HFFc6 (cell line): ENCODE results near the gene KIAA1217. TPM values are rescaled to one million over a fixed set of nuclear protein-coding genes. Genes with fewer than 3 reads are reported as not detected.
"Not testable (repeated sequence)": the region's sequence is repeated elsewhere in the genome, so short reads cannot be mapped to it uniquely, and the experiment has no call there.

Source experiments
- DNase-seq: peaks from one replicate; pipeline ENCODE4 v3.0.0-alpha.2; 2018
- H3K27ac Mint-ChIP-seq: 2 replicates; pipeline ENCODE4 v1.8.0; 2020; ENCODE audit warnings: mild to moderate bottlenecking, mixed read lengths
- H3K27me3 Mint-ChIP-seq: 2 replicates; pipeline ENCODE4 v1.8.0; 2021; ENCODE audit warnings: mild to moderate bottlenecking, moderate library complexity, mixed read lengths; ENCODE audit not compliant: insufficient read depth
- H3K36me3 Mint-ChIP-seq: 2 replicates; pipeline ENCODE4 v1.8.0; 2021; ENCODE audit warnings: low read depth, mixed read lengths
- H3K4me1 Mint-ChIP-seq: 2 replicates; pipeline ENCODE4 v1.8.0; 2020; ENCODE audit warnings: low read depth, mixed read lengths
- H3K4me3 Mint-ChIP-seq: 2 replicates; pipeline ENCODE4 v1.8.0; 2020; ENCODE audit warnings: mild to moderate bottlenecking, moderate library complexity, mixed read lengths
- H3K9me3 Mint-ChIP-seq: 2 replicates; pipeline ENCODE4 v1.8.0; 2020; ENCODE audit warnings: mild to moderate bottlenecking, mixed read lengths
- total RNA-seq, 6 experiments: library from RNA; stranded (reverse); fragmentation: NEBNext Ultra II Directional; extraction: Animal tissue kit (Norgen Biotek cat#: 25700); gene quantifications; 2 replicates in 1 of 6; 3 replicates in 5 of 6; pipeline ENCODE4 v1.2.3, GENCODE V29; 2021
- TF ChIP-seq, protein P1 (sequence below): fragments of 200-600 bp; sonication (generic); IDR thresholded peaks from 2 replicates; pipeline ENCODE4 v1.5.0; 2021; ENCODE audit warnings: antibody characterized with exemption, mild to moderate bottlenecking

KIAA1217 gene
- total RNA-seq, 6 experiments from 2014 or later = 1.3 to 2.1 (median 2.0) TPM

DNA sequence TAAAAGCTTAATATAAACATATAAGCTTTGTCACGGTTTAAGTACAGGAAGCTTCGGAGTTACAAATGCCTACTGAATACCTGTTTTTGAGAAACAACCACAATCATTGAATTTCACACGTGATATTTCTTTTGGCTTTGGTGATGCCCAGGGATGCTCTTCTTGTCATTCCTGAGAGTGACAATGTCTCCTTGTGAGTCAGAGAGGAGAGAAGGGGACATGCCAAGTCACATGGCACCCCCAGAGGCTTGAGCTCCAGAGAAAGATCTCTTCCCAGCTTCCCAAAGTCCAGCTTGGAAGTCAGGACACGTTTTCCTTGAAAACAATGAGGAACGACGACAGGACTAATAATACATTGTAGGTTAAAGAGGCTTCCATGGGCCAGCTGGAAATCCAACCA is 272.3 kb downstream of the KIAA1217 start:
- H3K4me1 Mint-ChIP-seq = peaks cover 9% of the 10 kb centered on the region
- H3K27ac Mint-ChIP-seq = no peak overlapping the region
- H3K9me3 Mint-ChIP-seq = no peaks in the 10 kb centered on the region
- H3K36me3 Mint-ChIP-seq = peaks cover 5% of the 10 kb centered on the region; the same call in 1 of the 2 replicates
- no peak overlapping the region for H3K4me3 Mint-ChIP-seq
- peaks cover 10% of the 10 kb centered on the region for H3K27me3 Mint-ChIP-seq
- TF ChIP-seq, protein P1, sequence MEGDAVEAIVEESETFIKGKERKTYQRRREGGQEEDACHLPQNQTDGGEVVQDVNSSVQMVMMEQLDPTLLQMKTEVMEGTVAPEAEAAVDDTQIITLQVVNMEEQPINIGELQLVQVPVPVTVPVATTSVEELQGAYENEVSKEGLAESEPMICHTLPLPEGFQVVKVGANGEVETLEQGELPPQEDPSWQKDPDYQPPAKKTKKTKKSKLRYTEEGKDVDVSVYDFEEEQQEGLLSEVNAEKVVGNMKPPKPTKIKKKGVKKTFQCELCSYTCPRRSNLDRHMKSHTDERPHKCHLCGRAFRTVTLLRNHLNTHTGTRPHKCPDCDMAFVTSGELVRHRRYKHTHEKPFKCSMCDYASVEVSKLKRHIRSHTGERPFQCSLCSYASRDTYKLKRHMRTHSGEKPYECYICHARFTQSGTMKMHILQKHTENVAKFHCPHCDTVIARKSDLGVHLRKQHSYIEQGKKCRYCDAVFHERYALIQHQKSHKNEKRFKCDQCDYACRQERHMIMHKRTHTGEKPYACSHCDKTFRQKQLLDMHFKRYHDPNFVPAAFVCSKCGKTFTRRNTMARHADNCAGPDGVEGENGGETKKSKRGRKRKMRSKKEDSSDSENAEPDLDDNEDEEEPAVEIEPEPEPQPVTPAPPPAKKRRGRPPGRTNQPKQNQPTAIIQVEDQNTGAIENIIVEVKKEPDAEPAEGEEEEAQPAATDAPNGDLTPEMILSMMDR = no peak
- DNase-seq = no peak

DNA sequence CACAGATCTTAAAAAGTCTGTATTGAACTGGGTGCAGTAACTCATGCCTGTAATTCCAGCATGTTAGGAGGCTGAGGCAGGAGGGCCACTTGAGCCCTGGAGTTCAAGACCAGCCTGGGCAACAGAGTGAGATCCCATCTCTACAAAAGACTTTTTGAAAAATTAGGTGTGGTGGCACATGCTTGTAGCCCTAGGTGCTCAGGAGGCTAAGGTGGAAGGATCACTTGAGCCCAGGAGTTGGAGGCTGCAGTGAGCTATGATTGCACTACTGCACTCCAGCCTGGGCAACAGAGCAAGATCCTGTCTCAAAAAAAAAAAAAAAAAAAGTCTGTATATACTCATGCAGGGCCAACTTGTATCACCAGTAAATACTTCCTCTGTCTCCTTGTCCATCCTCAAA is 273.8 kb downstream of the KIAA1217 start:
- DNase-seq, H3K9me3 Mint-ChIP-seq, H3K36me3 Mint-ChIP-seq, H3K27ac Mint-ChIP-seq, H3K4me1 Mint-ChIP-seq, H3K4me3 Mint-ChIP-seq: not testable (repeated sequence)
- peaks cover 10% of the 10 kb centered on the region for H3K27me3 Mint-ChIP-seq

DNA sequence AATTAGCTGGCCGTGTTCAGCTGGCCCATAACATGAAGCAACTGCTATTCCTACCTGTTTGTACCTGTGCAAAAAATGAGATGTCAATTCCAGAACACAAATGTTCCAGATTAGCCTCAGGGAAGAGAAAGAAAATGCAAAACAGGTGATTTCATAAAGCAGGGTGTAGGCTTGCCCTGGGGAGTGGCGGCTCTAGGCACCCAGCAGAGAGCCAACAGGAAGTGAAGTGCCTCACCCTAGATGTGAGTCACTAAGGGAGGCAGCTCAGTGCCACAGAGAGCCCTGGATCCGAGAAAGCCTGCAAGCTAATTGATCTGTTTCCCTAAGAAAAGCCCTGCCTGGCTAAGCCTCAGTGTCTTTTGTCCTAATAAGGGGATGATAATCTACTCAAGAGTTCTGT is 274.8 kb downstream of the KIAA1217 start:
- peak overlapping the region; percentile 22; the same call in 1 of the 2 replicates for H3K27ac Mint-ChIP-seq
- TF ChIP-seq, protein P1 = no peak
- peak; percentile 55 for DNase-seq
- no peaks in the 10 kb centered on the region for H3K9me3 Mint-ChIP-seq
- H3K4me3 Mint-ChIP-seq = no peak overlapping the region
- H3K27me3 Mint-ChIP-seq = peaks cover 12% of the 10 kb centered on the region
- peaks cover 5% of the 10 kb centered on the region; the same call in 1 of the 2 replicates for H3K36me3 Mint-ChIP-seq
- peaks cover 9% of the 10 kb centered on the region for H3K4me1 Mint-ChIP-seq

DNA sequence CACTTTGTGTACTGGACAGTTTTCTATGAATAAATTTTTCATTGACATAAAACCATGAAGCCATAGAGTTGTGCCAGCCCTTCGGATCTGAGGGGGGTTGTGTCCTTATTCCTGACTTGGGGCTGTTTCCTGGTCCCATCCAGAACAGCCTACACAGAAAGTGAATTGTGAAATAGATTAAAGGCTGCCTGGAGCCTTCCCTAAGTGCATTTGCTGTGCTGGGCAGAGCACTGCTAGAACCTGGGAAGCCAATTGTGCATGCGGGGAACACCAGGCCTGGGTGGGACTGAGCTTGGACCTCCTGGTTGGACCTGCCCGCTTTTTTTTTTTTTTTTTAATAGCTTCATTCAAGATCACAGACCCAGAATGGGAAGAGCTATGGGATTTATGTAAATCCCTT is 275.8 kb downstream of the KIAA1217 start:
- H3K27ac Mint-ChIP-seq = no peak overlapping the region
- peaks cover 9% of the 10 kb centered on the region for H3K4me1 Mint-ChIP-seq
- H3K4me3 Mint-ChIP-seq = no peak overlapping the region
- TF ChIP-seq, protein P1 = no peak
- DNase-seq = no peak
- peaks cover 12% of the 10 kb centered on the region for H3K27me3 Mint-ChIP-seq
- H3K36me3 Mint-ChIP-seq = no peaks in the 10 kb centered on the region
- H3K9me3 Mint-ChIP-seq = no peaks in the 10 kb centered on the region

DNA sequence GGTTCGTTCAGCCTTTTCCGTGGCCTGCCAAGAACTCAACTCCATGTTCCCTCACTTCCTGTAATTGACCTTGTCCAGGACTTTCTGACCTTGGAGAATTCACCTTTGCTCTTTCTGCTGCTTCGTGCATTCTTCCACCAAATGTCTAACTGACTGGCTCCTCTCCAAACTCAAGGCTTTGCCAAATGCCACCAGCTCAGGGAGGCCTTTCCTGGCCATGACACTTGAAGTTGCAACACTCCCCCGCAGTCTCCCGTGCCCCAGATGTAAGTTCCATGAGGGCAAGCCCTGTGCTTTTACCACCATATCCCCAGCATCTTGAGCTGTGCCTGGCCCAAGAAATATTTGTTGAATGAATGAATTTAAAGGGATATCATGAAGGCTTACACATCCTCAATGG is 276.4 kb downstream of the KIAA1217 start:
- no peaks in the 10 kb centered on the region for H3K36me3 Mint-ChIP-seq
- no peak overlapping the region for H3K27ac Mint-ChIP-seq
- TF ChIP-seq, protein P1 = no peak
- H3K9me3 Mint-ChIP-seq = no peaks in the 10 kb centered on the region
- H3K27me3 Mint-ChIP-seq = peaks cover 10% of the 10 kb centered on the region
- DNase-seq = no peak
- H3K4me1 Mint-ChIP-seq = peaks cover 9% of the 10 kb centered on the region
- H3K4me3 Mint-ChIP-seq = no peak overlapping the region

DNA sequence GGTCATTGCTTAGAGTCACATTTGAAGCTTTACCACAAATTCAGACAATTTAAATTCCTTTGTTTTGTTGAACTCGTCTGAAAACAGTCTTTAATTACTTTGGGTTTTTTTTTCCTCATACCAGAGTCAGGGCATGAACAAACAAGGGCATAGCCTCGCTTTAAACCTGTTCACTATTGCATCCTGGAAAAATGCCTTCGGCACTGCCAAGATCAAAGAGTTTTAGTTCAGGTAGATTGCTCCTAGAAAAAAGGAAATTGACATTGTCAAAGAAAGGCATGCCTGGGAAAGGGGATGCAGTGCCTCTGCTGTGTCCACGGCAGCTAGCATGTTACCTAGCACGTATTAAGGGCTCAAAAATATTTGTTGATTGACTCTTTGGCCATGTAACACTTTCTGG is 279.7 kb downstream of the KIAA1217 start:
- TF ChIP-seq, protein P1 = no peak
- Mint-ChIP-seq H3K4me3 (no peak overlapping the region), H3K4me1 (peaks cover 3% of the 10 kb centered on the region), H3K27me3 (peaks cover 6% of the 10 kb centered on the region), H3K9me3 (no peaks in the 10 kb centered on the region), H3K27ac (no peak overlapping the region), H3K36me3 (no peaks in the 10 kb centered on the region)
- no peak for DNase-seq
